HL-60/S4 treated with phorbol 12-myristate 13-acetate at 8.2 ng/mL for 4 days and 3 days (cell line): Measurements from ENCODE around the gene C16orf74.

ENCODE experiments used
- in situ Hi-C: fragments of 300-500 bp; cut with MboI; formaldehyde crosslinking; loops from 2 replicates; pipeline ENCODE4 v1.15.0; 2022; ENCODE audit warnings: low sequenced_read_pairs

Gene C16orf74

DNA sequence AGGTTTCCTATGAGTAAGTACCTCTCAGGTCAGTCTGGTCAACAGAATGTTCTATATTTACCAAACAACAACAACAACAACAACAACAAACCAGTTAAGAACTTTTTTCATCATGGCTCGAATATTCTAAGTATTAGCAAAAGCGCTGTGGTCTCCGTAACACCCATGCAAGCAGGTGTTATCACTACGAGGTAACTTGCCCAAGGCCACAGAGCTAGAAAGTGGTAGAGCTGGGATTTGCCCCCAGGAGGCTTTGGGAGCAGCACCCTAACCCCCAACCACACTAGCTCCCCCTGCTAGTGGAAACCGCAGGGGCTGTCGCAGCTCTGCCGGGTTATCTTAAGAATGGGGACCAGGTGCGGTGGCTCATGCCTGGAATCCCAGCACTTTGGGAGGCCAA lies 23.9 kb upstream of the C16orf74 start:
- in situ Hi-C loops, result no loop called here

- in situ Hi-C loops, result no loop called here
Observed at GRCh38 chr16:85774136-85774535, 23.2 kb upstream of the C16orf74 start.

GRCh38 chr16:85773044-85773443 lies 22.1 kb upstream of the C16orf74 start:
- in situ Hi-C loops, result no loop called here

GRCh38 chr16:85770741-85771140 lies 19.8 kb upstream of the C16orf74 start:
- in situ Hi-C loops, result no loop called here

DNA sequence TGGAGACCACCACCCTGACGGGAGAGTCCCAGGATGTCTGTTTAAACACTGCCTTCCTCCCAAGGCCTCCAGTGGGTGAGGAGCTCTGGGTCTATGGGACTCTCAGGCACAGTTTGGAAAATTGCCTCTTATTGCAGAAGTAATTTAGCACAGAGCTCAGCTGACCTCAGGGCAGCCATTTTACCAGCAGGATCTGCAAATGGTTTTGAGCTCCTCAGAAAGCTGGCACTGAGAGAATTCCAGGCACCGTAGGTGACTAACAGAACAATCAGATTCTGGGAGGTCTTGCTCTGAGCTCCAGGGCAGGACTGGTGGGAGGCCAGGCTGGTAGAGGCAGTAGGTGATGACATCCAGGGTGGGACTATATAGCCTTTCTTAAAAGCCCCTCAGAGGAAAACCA lies 17.3 kb upstream of the C16orf74 start:
- in situ Hi-C loops, result no loop called here

- in situ Hi-C loops, result no loop called here
Observed at GRCh38 chr16:85767531-85767930, 16.6 kb upstream of the C16orf74 start.

GRCh38 chr16:85765767-85766166 lies 14.9 kb upstream of the C16orf74 start:
- in situ Hi-C loops, result no loop called here

- in situ Hi-C loops, result no loop called here
Observed at GRCh38 chr16:85765211-85765610, 14.3 kb upstream of the C16orf74 start.

GRCh38 chr16:85763616-85764015 lies 12.7 kb upstream of the C16orf74 start:
- in situ Hi-C loops, result no loop called here

GRCh38 chr16:85762970-85763369 lies 12.1 kb upstream of the C16orf74 start:
- in situ Hi-C loops, result no loop called here

GRCh38 chr16:85761861-85762260 lies 11.0 kb upstream of the C16orf74 start:
- in situ Hi-C loops, result no loop called here

GRCh38 chr16:85759631-85760419 lies 8.9 kb upstream of the C16orf74 start:
- in situ Hi-C loops, result no loop called here

DNA sequence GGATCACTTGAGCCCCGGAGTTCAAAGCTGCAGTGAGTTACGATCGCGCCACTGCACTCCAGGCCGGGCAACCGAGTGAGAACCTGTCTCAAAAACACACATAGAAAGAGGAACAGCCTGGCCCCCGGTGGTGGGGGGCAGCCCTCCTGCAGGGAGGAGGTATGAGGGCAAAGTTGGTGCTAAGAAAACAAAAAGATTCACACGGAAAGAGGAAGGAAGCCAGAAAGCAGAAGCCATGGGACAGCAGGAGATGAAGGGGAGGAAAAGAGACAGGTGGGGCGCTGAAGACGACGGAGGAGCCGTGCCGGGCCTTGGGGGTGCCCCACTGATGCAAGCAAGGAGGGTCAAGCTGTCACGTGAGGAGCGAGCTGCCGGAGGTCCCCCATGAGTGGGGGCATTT lies 8.2 kb upstream of the C16orf74 start:
- in situ Hi-C loops, result no loop called here

DNA sequence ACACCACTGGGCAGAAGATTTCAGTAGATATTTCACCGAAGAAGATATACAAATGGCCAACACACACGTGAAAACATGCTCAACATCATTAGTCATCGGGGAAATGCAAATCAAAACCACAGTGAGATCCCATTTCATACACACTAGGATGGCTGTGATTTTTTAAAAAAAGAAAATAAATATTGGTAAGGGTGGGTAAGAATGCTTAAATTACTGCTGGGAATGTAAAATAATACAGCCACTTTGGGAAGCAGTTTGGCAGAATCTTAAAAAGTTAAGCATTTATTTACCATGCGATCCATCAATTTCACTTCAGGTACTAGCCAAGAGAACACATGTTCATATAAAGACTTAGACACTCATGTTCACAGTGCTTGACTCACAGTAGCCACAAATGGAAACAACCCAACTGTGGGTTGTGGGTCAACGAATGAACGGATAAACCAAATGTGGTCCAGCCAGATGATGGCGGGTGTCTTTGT lies 6.5 kb upstream of the C16orf74 start:
- in situ Hi-C loops, result no loop called here

DNA sequence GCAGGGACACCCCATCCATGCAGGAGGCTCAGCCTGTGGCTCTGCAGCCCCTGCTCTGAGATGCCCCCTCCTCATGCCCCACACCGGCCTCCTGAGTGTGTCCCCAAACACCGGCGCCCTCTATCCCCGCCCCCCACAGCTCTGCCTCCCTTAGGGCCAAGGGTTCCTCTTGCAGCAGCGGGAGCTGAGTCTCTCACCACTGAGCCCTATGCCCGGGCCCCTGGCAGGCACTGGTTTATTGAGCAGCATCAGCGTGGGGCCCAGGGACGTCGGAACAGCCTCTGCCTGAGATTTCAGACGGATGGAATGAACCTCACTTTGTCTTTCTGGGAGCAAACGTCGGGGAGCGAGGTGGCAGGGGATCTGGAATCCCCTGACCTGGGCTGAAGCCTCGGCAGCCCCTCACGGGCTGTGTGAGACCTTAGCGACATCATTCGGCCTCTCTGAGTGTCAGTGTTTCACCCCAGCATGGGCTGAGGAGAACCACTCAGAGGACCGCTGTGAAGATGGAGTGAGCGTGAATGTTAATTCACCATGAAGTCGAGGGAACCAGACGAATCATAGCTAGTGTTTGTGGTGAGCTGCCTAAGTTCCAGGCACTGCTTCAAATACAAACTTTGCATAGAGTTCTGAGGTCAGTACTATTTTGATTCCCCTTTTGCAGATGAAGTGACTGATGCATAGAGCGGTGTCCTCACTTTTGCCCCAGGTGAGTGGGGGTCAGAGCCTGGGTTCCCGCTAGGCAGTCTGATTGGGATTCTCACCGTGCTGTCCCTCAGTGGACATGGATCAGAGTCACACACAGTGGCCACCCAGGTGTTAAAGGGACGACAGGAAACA lies 5.3 kb upstream of the C16orf74 start:
- in situ Hi-C loops, result no loop called here

- in situ Hi-C loops, result no loop called here
Observed at GRCh38 chr16:85754413-85754812, 3.5 kb upstream of the C16orf74 start.

GRCh38 chr16:85753976-85754375 lies 3.1 kb upstream of the C16orf74 start:
- in situ Hi-C loops, result no loop called here

DNA sequence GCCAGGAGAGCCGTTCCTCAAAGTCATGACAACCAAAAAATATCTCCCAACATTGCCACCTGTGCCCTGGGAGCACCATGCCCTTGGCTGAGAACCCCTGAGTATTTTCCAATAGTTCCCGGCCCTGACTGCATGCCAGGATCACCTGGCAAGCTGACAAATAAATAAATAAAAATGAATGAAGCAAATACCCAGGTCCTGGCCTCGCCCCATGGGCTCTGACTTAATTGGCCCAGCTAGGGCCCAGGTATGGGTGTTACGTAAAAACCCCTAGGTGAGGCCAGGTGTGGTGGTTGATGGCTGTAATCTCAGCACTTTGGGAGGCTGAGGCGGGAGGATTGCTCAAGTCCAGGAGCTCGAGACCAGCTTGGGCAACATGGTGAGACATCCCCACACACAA lies 2.7 kb upstream of the C16orf74 start:
- in situ Hi-C loops, result no loop called here

- in situ Hi-C loops, result no loop called here
Observed at GRCh38 chr16:85752511-85753420, 1.9 kb upstream of the C16orf74 start.

DNA sequence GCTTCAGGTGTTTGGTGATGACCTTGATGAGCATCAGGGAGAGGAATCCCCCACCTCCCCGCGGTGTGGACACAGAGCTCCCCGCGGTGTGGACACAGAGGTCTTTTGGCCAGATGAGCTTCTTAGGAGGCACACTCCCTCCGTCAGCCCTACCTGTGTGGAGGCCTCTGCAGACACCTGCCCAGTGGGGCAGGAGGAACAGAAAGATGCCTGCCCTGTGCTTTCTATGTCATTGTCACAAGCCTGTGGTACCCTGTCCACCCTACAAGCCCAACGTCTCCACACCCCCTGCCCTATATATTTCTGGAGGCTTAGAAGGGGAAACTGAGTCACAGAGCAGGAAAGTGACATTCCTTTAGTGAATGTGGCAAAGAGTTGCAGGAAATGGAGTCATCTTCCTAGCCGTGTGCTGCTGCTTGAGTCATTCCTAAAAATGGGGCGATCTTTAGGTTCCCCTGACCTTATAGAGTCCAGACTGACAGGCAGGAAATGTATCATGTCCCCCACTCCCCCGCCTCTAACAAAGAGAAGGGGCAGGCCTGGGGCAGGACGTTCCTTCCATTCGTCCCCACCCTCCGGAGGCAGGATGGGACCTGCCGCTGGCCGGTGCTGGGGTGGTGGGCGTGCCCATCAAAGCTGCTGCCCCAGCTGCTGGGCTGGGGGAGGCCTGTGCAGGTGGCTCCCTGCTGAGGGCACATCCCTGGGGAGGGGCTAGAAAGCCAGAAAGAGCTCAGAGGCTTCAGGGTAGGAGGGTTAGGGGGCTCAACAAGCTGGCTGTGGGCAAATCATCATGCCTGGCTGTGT lies 1.0 kb upstream of the C16orf74 start:
- in situ Hi-C loops, result no loop called here
